Measurements from ENCODE around the gene CDK2AP2.
"Not testable (repeated sequence)": the region's sequence is repeated elsewhere in the genome, so short reads cannot be mapped to it uniquely, and the experiment has no call there.

The CDK2AP2 gene

GRCh38 chr11:67523556-67524479 lies 15.9 kb upstream of the CDK2AP2 start:
- DNase-seq: no peak

- no peak for DNase-seq
Observed at GRCh38 chr11:67522844-67523555, 15.0 kb upstream of the CDK2AP2 start, which contains the start of gene CABP2. Gene CABP2 (minus strand): TSS chr11:67523446. CDS start chr11:67523326, 120 bp downstream.

GRCh38 chr11:67522338-67522737 lies 14.4 kb upstream of the CDK2AP2 start:
- no peak for DNase-seq

GRCh38 chr11:67521924-67522323 lies 14.0 kb upstream of the CDK2AP2 start:
- DNase-seq: no peak

GRCh38 chr11:67520856-67521824 lies 13.2 kb upstream of the CDK2AP2 start:
- no peak for DNase-seq

- DNase-seq: no peak
Observed at GRCh38 chr11:67519726-67520125, 11.8 kb upstream of the CDK2AP2 start.

GRCh38 chr11:67517784-67518552 lies 10.0 kb upstream of the CDK2AP2 start:
- no peak for DNase-seq

GRCh38 chr11:67516806-67517205 lies 8.8 kb upstream of the CDK2AP2 start:
- no peak for DNase-seq

- DNase-seq: no peak
Observed at GRCh38 chr11:67514116-67514515, 6.2 kb upstream of the CDK2AP2 start.

GRCh38 chr11:67511558-67511957 lies 3.6 kb upstream of the CDK2AP2 start:
- DNase-seq: not testable (repeated sequence)

GRCh38 chr11:67510023-67510345 lies 2.0 kb upstream of the CDK2AP2 start:
- no peak for DNase-seq

GRCh38 chr11:67508486-67509121 lies 642 bp upstream of the CDK2AP2 start:
- peak; percentile 98 to 100 (median 99) for DNase-seq

- no peak for DNase-seq
Observed at GRCh38 chr11:67507242-67507863, 609 bp downstream of the CDK2AP2 start.

GRCh38 chr11:67506426-67507051 lies 1.4 kb downstream of the CDK2AP2 start:
- DNase-seq: no peak

- DNase-seq: peak; percentile 79 to 90 (median 80)
Observed at GRCh38 chr11:67505605-67506396, 2.2 kb downstream of the CDK2AP2 start.

- peak; percentile 33 to 67 (median 63) for DNase-seq
Observed at GRCh38 chr11:67504950-67505581, 2.9 kb downstream of the CDK2AP2 start, which contains the start of gene PITPNM1. Gene PITPNM1 (minus strand): TSS chr11:67505363. CDS start chr11:67504180, 1,183 bp downstream.

GRCh38 chr11:67504005-67504949 lies 3.7 kb downstream of the CDK2AP2 start:
- DNase-seq: peak; percentile 18 to 85 (median 81)

Data from NCI-H1417 (cell line).